Left kidney (tissue), 8 donors: ENCODE measurements around the gene LPO. TPM values are rescaled to one million over a fixed set of nuclear protein-coding genes. Genes with fewer than 3 reads are reported as not detected.

ENCODE experiments used
- DNase-seq: peaks from one replicate; pipeline ENCODE4 v3.0.0-alpha.2; 2013
- long read RNA-seq, 8 donors: transcript quantifications; one replicate each; lab custom pipeline, GENCODE V29; 2026
- polyA plus RNA-seq: library from polyadenylated mRNA; unstranded; fragments of 120-200 nt; gene quantifications from one replicate; pipeline ENCODE4 v1.2.1, GENCODE V29; 2013; ENCODE audit not compliant: insufficient read length

Gene LPO
- polyA plus RNA-seq, result 0.17 TPM
- long read RNA-seq, donor 1, partial matches to known transcripts, result 0 of 10 reads
- long read RNA-seq, donor 1, other reads (novel, unspliced or antisense), result 10 of 10 reads
- long read RNA-seq, donor 2, result 0 reads
- long read RNA-seq, donor 3, result 0 reads
- long read RNA-seq, donor 4, result 0 reads
- long read RNA-seq, donor 5, result 0 reads
- long read RNA-seq, donor 6, result 0 reads
- long read RNA-seq, donor 7, result 0 reads
- long read RNA-seq, donor 8, result 0 reads

GRCh38 chr17:58238147-58238634 lies at the start of gene LPO:
LPO (plus strand) TSS chr17:58238584; CDS start chr17:58242980, 4,396 bp downstream.
- DNase-seq, result no peak

- DNase-seq, result no peak
Observed at GRCh38 chr17:58189436-58190146, 48.8 kb upstream of the LPO start.

- no peak for DNase-seq
Observed at GRCh38 chr17:58191241-58191896, 47.0 kb upstream of the LPO start.

- no peak for DNase-seq
Observed at GRCh38 chr17:58192612-58193011, 45.8 kb upstream of the LPO start, which contains the start of gene EPX. EPX (plus strand) TSS chr17:58192726; CDS start chr17:58192847, 121 bp downstream.

- DNase-seq, result no peak
Observed at GRCh38 chr17:58193641-58194255, 44.6 kb upstream of the LPO start.

- no peak for DNase-seq
Observed at GRCh38 chr17:58195518-58196123, 42.8 kb upstream of the LPO start.

- no peak for DNase-seq
Observed at GRCh38 chr17:58196610-58197009, 41.8 kb upstream of the LPO start.

GRCh38 chr17:58200024-58200633 lies 38.3 kb upstream of the LPO start:
- DNase-seq, result peak; percentile 11

GRCh38 chr17:58202859-58203258 lies 35.5 kb upstream of the LPO start:
- DNase-seq, result no peak

- no peak for DNase-seq
Observed at GRCh38 chr17:58204796-58205195, 33.6 kb upstream of the LPO start.

- DNase-seq, result no peak
Observed at GRCh38 chr17:58205936-58206335, 32.4 kb upstream of the LPO start.

GRCh38 chr17:58207451-58207850 lies 30.9 kb upstream of the LPO start:
- no peak for DNase-seq

- DNase-seq, result no peak
Observed at GRCh38 chr17:58208344-58208743, 30.0 kb upstream of the LPO start.

GRCh38 chr17:58210922-58211321 lies 27.5 kb upstream of the LPO start:
- no peak for DNase-seq

GRCh38 chr17:58215685-58216084 lies 22.7 kb upstream of the LPO start:
- DNase-seq, result no peak

- no peak for DNase-seq
Observed at GRCh38 chr17:58217766-58218165, 20.6 kb upstream of the LPO start.

- peak; percentile 93 for DNase-seq
Observed at GRCh38 chr17:58219007-58219788, 19.2 kb upstream of the LPO start, which contains the start of gene MKS1. MKS1 (minus strand) TSS chr17:58219255; CDS start chr17:58219230, 25 bp downstream.

- DNase-seq, result peak; percentile 7
Observed at GRCh38 chr17:58219789-58220183, 18.6 kb upstream of the LPO start.

GRCh38 chr17:58224315-58224714 lies 14.1 kb upstream of the LPO start:
- no peak for DNase-seq

- no peak for DNase-seq
Observed at GRCh38 chr17:58227733-58228132, 10.7 kb upstream of the LPO start.

GRCh38 chr17:58228679-58229078 lies 9.7 kb upstream of the LPO start:
- DNase-seq, result no peak
